Measurements from ENCODE around the gene SEC14L5. TPM values are rescaled to one million over a fixed set of nuclear protein-coding genes. Genes with fewer than 3 reads are reported as not detected.

Gene SEC14L5
- total RNA-seq, 1 donor from 2014 or later = 3.1 TPM

DNA sequence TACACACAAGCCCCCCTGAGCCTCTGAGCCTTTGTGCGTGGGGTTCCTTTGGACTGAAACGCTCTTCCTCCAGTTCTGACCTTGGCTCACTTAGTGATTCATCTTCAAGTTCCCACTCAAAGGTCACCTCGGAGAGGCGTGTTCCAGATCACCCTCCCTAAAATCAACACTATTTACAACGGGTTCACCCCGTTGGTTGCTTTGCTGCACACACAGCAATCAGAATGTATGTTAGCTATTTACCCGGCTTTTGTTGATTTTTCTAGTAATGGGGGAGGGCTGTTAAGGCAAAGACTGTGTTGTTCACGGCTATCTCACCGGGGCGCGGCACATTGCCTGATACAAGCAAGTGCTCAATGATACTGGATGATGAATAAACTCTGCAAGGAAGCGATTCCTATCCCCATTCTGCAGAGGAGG is 74.6 kb downstream of the SEC14L5 start:
- H3K36me3 Mint-ChIP-seq (ENCODE audit: unreplicated experiment) = no peaks in the 10 kb centered on the region

DNA sequence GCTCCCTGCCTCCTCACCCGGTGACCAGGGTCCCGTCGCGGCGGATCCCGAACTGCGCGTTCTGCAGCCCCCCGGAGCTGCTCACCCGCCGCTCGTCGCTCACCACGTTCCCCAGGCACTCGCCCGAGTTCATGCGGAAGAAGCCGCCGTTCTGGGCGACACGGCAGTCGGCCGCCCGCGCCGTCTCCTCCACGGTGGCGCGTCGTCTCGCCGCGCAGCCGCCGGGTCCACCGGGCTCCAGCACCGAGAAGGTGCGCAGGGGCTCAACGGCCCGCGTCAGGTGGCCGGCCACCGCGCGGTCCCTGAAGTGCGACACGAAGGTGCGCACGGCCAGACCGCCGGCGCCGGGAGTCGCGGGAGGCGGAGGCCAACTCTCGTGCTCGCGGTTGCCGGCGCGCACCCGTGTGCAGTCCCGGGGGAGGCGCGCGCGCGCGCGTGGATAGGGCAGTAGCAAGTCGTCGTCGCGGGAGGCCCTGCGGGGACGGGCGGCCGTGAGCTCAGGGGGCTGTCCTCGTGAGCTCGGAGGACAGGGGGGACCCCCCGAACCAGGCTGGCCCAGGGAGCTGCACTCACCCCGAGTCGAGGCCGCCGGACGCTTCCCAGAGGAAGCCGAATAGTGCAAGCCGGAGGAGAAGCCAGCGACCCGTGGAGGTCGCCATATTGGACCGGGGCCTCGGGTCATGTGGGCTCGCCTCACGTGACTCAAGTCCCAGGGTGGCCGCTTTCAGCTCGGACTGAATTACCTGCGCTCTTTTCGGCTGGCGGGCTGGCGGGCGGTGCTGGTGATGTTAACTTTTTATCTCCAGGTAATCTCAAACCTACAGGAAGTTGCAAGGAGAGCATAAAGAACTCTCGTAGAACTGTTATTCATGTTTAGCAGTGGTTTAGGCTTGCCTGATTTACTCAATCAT is 75.4 kb downstream of the SEC14L5 start, which contains the start of gene NAGPA:
TSS of gene NAGPA (minus strand) at position 680 of the 911 bp plus-strand sequence. CDS start at position 659, 21 bp downstream.
- Mint-ChIP-seq H3K4me1 (ENCODE audit: low read depth, unreplicated experiment) (peaks cover 2% of the 10 kb centered on the region), H3K4me3 (ENCODE audit: unreplicated experiment) (peak within 1 kb of the TSS; percentile 89), H3K9me3 (ENCODE audit: unreplicated experiment) (peaks cover 8% of the 10 kb centered on the region), H3K27me3 (ENCODE audit: unreplicated experiment) (peaks cover 10% of the 10 kb centered on the region), H3K27ac (ENCODE audit: unreplicated experiment) (peak within 1 kb of the TSS; percentile 73), H3K36me3 (ENCODE audit: unreplicated experiment) (no peaks in the 10 kb centered on the region)
- TF ChIP-seq, protein P1, sequence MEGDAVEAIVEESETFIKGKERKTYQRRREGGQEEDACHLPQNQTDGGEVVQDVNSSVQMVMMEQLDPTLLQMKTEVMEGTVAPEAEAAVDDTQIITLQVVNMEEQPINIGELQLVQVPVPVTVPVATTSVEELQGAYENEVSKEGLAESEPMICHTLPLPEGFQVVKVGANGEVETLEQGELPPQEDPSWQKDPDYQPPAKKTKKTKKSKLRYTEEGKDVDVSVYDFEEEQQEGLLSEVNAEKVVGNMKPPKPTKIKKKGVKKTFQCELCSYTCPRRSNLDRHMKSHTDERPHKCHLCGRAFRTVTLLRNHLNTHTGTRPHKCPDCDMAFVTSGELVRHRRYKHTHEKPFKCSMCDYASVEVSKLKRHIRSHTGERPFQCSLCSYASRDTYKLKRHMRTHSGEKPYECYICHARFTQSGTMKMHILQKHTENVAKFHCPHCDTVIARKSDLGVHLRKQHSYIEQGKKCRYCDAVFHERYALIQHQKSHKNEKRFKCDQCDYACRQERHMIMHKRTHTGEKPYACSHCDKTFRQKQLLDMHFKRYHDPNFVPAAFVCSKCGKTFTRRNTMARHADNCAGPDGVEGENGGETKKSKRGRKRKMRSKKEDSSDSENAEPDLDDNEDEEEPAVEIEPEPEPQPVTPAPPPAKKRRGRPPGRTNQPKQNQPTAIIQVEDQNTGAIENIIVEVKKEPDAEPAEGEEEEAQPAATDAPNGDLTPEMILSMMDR (IDR thresholded peaks at IDR 0.05; ENCODE audit: partially characterized antibody, unreplicated experiment) = no peak
- peak; percentile 91 for DNase-seq

More for the DNA sequence above, 74.6 kb downstream of the SEC14L5 start:
- H3K4me1 Mint-ChIP-seq (ENCODE audit: low read depth, unreplicated experiment) = peaks cover 2% of the 10 kb centered on the region
- H3K4me3 Mint-ChIP-seq (ENCODE audit: unreplicated experiment) = peak overlapping the region; percentile 77
- peaks cover 9% of the 10 kb centered on the region for H3K27me3 Mint-ChIP-seq (ENCODE audit: unreplicated experiment)
- H3K9me3 Mint-ChIP-seq (ENCODE audit: unreplicated experiment) = peaks cover 8% of the 10 kb centered on the region
- DNase-seq = no peak
- TF ChIP-seq, protein P1 (IDR thresholded peaks at IDR 0.05; ENCODE audit: partially characterized antibody, unreplicated experiment) = no peak
- no peak overlapping the region for H3K27ac Mint-ChIP-seq (ENCODE audit: unreplicated experiment)

DNA sequence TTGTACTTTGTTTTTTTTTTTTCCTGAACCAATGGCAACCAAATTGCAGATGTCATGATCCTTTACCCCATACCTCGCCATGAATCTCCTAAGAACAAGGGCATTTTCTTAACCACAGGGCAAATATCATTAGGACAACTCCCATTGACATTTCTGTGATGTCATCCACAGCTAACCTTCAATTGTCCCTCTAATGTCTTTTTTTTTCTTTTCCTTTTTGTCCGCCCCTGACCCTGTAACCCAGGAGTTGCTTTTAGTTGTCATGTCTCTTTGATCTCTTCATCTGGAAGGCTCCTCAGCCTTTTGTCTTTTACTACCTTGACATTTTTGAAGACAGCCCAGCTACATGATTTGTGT is 76.0 kb downstream of the SEC14L5 start:
- peaks cover 10% of the 10 kb centered on the region for H3K27me3 Mint-ChIP-seq (ENCODE audit: unreplicated experiment)
- H3K36me3 Mint-ChIP-seq (ENCODE audit: unreplicated experiment) = no peaks in the 10 kb centered on the region
- peak overlapping the region; percentile 73 for H3K27ac Mint-ChIP-seq (ENCODE audit: unreplicated experiment)
- TF ChIP-seq, protein P1 (IDR thresholded peaks at IDR 0.05; ENCODE audit: partially characterized antibody, unreplicated experiment) = no peak
- H3K9me3 Mint-ChIP-seq (ENCODE audit: unreplicated experiment) = peaks cover 8% of the 10 kb centered on the region
- peak overlapping the region; percentile 89 for H3K4me3 Mint-ChIP-seq (ENCODE audit: unreplicated experiment)
- DNase-seq = no peak
- peaks cover 2% of the 10 kb centered on the region for H3K4me1 Mint-ChIP-seq (ENCODE audit: low read depth, unreplicated experiment)

DNA sequence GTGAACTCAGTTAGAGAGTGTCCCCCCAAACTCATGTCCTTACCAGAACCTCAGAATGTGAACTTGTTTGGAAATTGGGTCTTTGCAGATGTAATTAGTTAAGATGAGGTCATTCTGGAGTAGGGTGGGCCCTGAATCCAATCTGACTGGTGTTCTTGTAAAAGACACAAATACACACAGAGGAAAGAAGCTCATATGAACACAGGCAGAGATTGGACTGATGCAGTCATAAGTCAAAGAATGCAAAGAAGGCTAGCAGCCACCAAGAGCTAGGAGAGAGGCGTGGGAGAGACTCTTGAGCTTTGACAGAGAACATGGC is 77.7 kb downstream of the SEC14L5 start:
- Mint-ChIP-seq H3K9me3 (ENCODE audit: unreplicated experiment) (peaks cover 8% of the 10 kb centered on the region), H3K4me3 (ENCODE audit: unreplicated experiment) (no peak overlapping the region), H3K27me3 (ENCODE audit: unreplicated experiment) (peaks cover 10% of the 10 kb centered on the region), H3K4me1 (ENCODE audit: low read depth, unreplicated experiment) (peaks cover 2% of the 10 kb centered on the region), H3K27ac (ENCODE audit: unreplicated experiment) (no peak overlapping the region), H3K36me3 (ENCODE audit: unreplicated experiment) (no peaks in the 10 kb centered on the region)
- DNase-seq = no peak
- TF ChIP-seq, protein P1 (IDR thresholded peaks at IDR 0.05; ENCODE audit: partially characterized antibody, unreplicated experiment) = no peak
